Ramos (cell line): ENCODE data around the gene LHPP.

Experiments used
- in situ Hi-C: fragments of 300-500 bp; cut with MboI; formaldehyde crosslinking; loops from one replicate; pipeline ENCODE4 v1.14.3; 2022; ENCODE audit warnings: low sequenced_read_pairs; ENCODE audit not compliant: unreplicated experiment

LHPP gene

DNA sequence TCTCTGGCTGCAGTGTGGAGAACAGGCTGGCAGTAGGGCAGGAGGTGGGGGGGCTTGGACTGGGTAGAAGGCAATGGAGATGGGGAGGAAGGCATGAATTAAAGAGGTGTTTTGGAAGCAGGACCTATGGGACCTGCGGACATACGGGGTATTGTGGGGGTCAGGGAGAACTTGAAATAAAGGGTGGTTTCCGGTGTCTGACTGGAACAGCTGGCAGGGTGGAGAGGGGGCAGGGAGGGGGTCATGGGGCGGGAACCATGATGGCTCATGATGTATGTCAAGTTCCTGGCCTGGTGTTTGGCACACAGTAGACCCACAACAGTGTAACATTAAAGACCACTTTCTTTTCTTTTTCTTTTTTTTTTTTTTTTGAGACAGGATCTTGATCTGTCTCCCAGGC, 5.5 kb downstream of the LHPP start:
- in situ Hi-C loops = no loop called here

DNA sequence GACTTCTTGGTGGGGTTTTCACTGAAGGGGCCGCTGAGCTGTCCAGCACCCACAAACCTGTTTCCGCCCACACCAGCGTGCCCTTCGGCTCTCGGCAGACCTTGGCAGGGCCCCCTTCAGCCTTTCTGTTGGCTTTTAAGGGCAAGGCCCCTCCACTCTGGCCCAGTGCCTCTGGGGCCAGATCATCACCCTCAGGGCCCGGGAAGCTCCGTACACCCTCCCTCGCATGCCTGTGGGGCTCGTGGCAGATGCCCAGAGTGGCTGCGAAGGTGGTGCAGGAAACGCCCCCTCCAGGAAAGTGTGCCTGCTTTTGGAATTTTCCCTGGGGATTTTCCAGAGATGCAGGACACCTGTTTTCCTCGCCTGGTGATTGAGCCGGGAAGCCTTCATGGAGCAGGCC, 7.0 kb downstream of the LHPP start:
- in situ Hi-C loops = no loop called here

DNA sequence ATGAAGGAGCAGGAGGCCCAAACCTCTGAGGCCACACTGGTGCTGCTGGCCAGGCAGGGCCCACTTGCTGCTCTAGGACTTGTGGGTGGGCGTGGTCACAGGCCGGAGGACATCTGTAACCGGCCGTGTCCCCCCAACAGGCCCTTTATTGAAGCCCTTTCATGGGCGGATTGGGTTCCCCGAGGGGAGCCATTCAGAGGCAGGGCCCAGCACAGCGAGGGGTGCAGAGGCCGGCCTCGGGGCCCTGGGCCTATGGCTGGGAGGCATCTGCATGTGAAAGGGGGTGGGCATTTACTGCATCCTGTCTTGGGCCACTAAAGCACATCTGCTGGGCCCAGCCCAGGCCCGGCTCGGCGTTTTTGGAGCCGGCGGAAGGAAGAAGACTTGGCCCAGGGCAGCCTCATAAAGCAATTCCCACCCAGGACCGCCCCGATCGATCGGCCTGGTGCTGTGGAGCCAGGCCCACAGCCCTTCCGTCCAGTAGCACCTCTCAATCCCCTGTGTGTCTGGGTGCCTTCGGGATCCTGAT, 8.4 kb downstream of the LHPP start:
- in situ Hi-C loops = no loop called here

DNA sequence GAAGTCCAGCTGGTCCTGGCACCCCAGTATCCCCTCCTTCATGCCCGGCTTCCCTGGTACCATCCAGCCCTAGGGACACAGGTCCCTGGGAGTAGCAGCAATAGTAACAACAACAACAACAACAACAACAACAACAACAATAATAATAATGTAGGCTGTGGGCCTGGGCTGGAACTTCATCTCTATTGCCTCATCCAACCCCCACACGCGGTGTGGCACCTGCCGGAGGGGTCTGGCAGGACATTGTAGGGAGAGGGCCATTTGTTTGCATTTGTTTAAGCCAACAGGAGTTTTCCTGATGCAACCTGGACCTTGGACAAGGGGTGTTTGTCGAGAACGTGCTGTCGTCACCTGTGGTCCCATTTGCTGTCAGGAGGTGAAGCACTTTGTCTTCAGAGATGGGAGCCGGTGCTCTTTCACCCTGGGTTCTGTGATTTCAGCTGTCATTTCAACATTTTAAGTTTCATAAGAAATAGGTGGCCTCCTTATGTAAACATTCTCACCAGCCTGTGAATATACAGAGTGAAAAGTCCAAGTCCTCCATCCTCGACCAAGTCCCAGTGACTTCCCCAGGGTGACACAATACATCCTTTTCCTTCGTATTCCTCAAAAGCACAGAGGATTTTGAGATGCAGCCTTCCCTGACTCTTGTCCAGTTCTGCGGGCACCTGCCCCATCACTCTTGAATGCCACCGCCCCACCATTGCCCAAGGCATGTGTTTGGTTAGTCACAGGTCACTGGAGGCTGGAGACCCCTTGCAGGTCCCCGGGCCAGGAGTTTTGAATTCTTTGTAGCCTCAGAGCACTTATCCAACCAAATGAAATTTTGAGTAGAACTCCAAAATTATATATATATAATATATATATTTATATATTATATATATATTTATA, 9.2 kb downstream of the LHPP start:
- in situ Hi-C loops = no loop called here

DNA sequence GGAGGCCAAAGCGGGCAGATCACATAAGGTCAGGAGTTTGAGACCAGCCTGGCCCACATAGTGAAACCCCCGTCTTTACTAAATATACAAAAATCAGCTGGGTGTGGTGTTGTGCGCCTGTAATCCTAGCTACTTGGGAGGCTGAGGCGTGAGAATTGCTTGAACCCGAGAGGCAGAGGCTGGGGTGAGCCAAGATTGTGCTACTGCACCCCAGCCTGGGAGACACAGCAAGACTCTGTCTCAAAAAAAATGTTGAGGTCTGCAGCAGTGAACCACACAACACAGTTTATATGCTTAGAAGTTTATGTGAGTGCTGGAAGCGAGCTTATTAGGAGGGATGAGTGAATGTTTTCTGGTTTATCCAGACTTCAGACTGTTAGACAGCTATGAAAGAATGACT, 10.4 kb downstream of the LHPP start:
- in situ Hi-C loops = no loop called here

DNA sequence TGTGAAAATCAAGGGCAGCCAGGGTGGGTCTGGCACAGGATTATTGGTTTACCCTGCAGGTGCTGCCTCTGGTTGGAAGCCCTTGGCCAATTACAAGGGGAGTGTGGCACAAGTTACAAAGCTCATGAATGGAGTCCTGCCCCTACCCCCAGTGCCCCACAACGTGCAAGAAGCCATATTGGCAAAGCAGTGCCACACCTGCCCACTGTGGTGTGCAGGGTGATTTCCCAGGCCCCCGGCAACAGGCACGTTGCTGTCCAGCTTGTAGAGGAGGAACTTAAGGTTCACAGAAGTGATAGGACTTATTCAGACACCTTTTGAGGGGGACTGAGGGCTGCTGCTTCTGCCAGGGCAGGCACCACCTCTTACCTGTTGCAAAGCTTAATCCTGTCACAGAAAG, 11.4 kb downstream of the LHPP start:
- in situ Hi-C loops = no loop called here

DNA sequence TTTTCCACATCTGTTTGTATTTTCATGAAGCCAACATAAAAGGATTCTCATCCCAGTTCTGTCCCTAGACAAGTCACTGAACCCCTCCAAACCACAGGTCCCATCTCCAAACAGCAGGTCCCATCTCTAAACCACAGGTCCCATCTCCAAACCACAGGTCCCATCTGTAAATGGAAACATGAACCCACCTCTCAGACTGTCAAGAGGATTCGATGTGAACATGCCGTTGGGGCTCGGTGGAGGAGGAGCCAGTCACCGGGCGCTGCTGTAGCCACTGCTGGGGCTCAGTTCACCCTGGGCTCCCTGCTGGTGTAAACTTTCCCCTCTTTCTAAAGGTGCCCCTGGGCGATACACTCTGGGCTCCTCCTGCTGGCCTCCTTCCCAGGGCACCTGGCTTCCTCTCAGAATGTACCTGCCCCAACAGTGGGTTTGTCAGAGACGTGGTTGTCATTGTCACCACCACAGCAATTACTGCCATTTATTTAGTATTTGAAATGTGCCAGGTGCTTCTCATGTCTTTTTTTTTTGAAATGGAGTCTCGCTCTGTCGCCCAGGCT, 13.0 kb downstream of the LHPP start:
- in situ Hi-C loops = no loop called here

DNA sequence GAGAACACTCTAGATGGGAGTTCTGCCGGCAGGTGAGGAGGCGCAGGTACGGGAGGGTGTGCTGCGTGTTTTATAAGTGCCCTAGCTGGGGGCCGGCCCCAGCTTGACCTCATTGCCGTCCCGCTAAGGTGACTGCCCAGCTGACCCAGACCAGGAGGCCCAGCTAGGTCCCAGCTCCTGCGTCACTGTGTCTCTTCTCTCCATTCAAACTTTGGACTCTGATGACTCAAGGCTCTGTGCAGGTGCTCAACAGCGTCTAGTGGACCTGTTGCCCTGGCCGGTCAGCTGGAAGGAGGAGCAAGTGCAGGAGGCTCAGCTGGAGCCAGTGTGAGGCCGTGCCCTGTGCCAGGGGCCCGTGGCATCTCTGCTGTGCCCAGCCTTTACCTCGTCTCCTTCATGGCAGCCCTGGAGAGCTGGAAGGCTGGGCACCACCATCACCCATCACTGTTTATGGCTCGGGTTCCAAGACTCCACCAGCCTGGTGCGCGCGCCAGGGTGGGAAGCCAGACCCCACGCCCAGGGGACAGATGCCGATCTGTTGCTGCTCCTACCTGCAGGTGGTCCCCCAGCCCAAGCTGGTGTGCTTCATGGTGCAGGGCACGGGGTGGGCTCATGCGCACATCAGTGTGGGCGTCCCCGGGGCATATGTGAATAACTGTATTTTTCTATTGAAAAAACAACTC, 14.6 kb downstream of the LHPP start:
- in situ Hi-C loops = no loop called here

DNA sequence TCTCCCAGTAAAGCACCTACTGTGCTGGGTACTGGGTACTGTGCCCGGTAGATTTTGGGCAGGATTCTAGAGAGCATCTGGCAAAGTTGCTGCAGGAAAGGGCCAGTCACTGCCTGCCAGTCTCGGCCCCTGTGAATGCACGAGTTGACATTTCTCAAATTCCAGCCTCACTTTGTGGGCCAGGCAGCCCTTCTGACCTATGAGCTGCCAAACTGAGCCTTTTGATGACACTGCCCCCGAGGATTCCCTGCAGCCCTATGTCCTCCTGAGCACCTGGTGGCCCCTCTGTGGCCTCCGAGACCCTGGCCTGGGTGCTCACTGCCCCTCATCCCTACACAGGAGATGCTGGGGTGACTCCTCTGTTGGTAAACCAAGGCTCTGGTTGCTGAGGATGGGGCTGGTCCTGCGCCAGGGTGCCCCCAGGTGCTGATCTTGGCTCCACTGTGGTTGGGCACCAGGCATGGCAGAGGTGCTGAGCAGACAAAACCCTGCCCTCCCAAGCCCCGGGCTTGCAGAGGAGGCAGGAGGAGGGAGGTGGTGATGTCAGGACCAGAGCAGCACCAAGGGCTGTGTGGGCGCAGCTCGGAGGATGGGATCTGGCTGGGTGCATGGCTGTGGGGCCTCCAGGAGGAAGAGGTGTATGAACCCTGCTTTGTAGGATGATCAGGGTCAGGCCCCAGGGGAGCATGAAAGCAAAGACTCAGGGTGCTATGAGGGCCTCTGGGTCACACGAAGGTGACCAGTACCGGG, 16.2 kb downstream of the LHPP start:
- in situ Hi-C loops = no loop called here

DNA sequence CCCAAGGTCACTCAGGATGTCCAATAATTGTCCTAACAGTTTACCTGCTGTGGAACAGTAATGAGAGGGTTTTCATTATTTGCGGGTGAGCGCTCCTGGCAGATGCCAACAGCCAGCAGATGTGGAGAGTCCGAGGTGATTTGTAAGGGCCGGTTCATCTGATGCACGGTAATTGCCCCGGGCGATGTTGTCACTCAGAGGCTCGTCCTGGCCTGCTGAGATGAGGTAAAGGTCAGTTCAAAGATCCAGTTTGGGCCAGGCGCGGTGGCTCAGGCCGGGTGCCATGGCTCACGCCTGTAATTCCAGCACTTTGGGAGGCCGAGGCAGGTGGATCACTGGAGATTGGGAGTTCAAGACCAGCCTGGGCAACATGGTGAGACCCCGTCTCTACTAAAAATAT, 16.9 kb downstream of the LHPP start:
- in situ Hi-C loops = no loop called here

DNA sequence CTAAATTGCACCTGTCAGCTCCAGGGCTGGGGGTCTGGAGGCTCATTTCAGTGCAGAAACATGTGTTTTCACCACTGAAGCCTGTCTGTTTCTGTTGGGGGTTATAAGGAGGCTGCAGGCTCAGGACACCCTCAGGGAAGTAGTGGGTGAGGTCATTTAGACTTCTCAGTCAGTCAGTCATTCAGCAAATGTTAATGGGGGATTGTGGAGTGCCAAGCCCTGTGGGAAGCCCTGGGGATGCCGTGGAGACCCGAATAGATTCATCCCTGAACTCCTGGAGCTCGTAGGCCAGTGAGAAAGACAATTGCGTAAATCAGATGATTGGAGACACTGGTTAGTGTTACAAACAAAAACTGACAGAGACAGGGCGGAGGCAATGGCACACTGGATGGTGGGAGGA, 19.2 kb downstream of the LHPP start:
- in situ Hi-C loops = no loop called here

DNA sequence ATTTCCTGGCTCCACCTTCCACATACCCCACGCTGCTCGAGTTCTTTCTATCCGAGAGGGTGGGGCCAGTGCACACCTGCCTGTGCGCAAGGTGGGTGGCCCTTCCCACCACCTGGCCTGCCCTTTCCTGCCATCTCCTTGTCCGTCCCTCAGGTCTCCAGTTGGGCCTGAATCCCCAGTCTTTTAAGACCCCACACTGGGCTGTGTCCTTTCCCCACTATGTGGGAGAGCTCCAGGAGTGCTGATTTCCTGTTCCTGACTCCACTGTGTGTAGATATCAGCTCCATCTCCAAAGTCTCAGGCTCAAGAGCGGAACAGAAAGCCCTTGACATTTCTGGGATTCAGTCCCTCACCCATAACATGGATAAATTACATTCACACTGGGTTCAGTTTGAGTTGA, 20.1 kb downstream of the LHPP start:
- in situ Hi-C loops = no loop called here

DNA sequence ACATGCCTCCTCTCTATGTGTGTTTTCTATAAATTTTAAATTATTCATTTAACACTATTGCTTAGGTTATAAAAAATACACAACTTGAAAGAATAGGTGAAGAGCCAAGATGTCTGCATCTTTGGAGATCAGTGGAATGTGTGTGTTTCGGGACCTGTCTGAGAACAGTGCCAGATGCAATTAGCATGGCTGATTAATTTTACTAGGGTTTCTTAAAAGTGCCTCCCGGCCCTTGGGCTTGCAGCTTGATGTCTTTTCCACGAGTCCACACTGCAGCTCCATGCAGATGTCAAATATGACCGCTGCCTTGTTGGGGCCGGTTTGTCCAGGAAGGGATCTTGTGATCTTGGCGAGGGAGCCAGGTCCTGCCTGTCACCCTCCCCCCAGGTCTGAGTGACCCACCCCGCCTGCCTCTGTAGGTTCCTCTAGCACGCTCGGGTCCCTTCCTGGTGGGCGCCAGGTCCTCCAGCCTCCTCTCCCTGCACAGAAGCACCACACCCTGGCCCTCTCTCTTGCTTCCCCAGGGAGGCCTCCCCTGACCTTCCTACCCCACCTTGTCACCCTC, 20.7 kb downstream of the LHPP start:
- in situ Hi-C loops = no loop called here

DNA sequence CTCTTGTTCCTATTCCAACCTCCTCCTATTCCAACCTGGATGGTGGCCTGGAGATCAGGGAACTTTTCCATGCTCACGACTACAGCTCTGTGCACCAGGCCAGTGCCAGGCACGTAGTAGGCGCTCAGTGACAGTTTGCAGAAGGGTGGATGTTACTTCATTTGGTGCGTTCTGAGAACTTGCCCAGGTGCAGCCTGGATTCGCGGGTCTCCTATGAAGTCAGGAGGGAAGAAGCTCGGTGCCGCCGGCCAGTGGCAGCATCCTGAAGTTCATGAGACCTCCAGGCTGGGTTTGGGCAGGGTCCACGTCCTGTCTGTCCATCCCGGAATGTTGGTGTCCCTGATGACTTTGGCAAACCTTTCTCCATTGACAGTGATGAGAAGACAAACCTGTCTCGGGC, 21.3 kb downstream of the LHPP start:
- in situ Hi-C loops = no loop called here

DNA sequence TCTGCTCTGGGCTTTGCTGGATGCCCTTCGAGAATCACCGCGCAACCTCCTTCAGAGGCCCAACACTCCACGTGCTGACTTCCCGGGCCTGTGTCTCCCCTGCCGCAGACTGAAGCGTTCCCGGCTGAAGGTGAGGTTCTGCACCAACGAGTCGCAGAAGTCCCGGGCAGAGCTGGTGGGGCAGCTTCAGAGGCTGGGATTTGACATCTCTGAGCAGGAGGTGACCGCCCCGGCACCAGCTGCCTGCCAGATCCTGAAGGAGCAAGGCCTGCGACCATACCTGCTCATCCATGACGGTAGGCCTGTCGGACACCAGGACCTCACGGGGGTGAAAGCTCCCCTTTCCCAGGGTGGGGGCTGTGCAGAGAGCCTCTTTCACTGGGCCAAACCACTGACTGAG, 22.4 kb downstream of the LHPP start:
- in situ Hi-C loops = no loop called here

DNA sequence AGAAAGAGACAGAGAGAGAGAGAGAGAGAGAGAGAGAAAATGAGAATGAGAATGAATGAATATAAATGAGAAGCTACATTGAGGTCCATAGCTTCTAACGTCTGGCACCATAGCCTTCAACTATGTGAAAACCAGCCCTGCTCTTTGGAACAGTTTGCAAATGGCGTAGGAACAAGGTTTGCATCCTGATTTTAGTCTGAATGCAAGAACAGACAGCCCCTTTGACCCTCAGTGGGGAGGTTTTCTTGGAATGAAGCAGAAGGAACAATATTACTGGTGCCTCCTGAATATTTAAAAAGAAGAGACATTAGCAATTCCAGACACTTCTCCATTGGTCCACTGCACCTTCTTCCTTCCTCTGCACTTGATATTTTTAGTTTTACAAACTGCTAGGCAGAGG, 23.0 kb downstream of the LHPP start:
- in situ Hi-C loops = no loop called here

DNA sequence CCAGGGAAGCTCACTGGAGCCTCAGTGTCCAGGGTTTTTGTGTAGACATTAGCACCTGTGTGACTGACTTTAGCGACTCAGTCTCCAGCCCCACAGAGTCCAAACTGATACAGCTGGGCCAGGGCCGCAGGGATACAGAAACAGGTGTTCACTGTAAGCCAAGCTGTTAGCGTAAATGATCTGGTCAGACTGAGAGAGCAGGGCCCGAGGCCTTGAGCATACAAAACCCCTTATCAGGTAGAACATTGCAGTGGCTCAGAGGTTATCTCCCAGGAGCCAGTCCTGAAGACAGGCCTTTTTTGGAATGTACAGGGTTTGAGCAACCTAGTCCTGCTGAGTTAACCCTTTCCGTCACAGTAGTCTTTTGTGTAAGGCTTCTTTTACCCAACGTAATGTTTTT, 25.0 kb downstream of the LHPP start:
- in situ Hi-C loops = no loop called here

DNA sequence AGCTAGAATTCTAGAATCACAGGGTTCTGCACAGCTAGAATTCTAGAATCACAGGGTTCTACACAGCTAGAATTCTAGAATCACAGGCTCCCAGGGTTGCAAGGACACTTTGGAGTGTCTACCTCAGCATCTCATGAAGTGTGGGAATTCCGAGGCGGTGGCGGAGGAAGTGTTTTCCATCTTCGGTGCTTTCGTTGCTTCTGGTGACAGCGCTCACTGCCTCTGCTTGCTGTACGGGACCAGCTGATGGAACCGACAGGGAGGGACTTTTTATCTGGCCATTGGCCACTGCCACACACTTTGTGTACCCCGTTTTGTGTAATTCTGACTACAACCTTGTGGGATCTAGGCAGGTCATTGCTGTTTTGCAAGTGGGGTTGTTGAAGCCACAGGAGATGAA, 29.5 kb downstream of the LHPP start:
- in situ Hi-C loops = no loop called here

DNA sequence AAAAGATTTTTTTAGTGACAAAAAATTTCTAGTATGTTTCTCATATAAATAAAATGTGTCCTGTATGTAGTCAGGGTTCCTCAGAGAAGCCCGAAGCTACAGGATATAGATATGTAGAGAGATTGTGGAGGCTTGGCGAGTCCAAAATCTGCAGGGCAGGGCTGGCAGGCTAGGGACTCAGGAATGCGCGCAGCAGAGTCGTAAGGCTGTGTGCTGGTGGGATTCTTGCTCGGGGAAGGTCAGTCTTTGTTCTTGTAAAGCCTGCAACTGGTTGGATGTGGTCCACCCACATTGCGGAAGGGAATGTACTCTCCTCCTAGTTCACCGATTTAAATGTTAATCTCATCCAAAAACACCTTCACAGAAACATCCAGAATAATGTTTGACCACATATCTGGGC, 30.6 kb downstream of the LHPP start:
- in situ Hi-C loops = no loop called here

DNA sequence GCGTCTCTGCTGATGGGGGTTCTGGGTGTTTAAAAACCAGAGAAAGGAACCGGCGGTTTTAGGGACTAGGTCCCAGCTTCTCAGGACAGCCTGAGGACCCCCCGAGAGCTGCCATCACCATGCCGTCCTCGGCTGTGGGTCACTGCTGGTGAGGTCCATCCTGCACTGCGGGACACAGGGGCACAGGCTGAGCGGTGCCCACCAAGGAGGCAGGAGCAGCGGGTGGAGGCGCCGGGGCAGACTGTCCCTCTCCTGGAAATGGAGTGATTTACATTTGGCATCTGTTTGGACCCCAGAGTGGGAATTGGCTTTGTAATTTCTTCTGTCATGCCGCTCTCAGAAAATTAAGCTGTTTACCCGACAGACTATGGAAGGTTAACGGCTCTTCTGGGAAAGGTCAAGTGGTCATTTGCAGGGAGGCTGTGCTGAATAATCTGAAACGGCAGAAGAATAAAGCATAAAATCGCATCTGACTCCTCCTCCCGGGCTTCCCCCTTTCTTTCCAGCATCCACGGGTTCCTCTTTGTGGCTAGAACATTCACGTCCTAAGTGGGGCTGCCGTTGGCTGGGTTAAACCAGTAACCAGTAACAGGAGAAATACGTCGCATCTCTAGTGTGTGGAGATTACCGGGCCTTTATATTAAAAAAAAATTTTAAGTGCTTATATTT, 31.7 kb downstream of the LHPP start:
- in situ Hi-C loops = no loop called here
